22Rv1 (cell line): Measurements from ENCODE around the gene TPMT.

ENCODE experiments used
- CTCF ChIP-seq: fragments of 450-650 bp; IDR thresholded peaks from 2 replicates; pipeline ENCODE4 v1.5.1; 2017; ENCODE audit warnings: mild to moderate bottlenecking
- ZFX ChIP-seq: fragments of 450-650 bp; IDR thresholded peaks from 2 replicates; pipeline ENCODE4 v1.6.1; 2017; ENCODE audit warnings: antibody characterized with exemption, borderline replicate concordance

GRCh38 chr6:18132346-18132745 is 22.5 kb downstream of the TPMT start:
- TF ChIP-seq CTCF (no peak), ZFX (no peak)
